Neural progenitor cell (in vitro differentiated cells): Measurements from ENCODE around the gene EN2.
A peak's percentile ranks its signal among the peaks of the same experiment; 100 is the strongest.

ENCODE experiments used
- EZH2 ChIP-seq: fragments of 200-600 bp; sonication (generic); IDR thresholded peaks from 2 replicates; pipeline ENCODE4 v1.6.1; 2017; ENCODE audit warnings: antibody characterized with exemption, mild to moderate bottlenecking, moderate library complexity
- EZH2phosphoT487 ChIP-seq: fragments of 200-600 bp; sonication (generic); IDR thresholded peaks from 2 replicates; pipeline ENCODE4 v1.6.1; 2017; ENCODE audit warnings: antibody characterized with exemption
- TF ChIP-seq, protein P1 (sequence below): fragments of 200-600 bp; sonication (generic); IDR thresholded peaks from 2 replicates; pipeline ENCODE4 v1.5.1; 2017; ENCODE audit warnings: antibody characterized with exemption, mild to moderate bottlenecking

DNA sequence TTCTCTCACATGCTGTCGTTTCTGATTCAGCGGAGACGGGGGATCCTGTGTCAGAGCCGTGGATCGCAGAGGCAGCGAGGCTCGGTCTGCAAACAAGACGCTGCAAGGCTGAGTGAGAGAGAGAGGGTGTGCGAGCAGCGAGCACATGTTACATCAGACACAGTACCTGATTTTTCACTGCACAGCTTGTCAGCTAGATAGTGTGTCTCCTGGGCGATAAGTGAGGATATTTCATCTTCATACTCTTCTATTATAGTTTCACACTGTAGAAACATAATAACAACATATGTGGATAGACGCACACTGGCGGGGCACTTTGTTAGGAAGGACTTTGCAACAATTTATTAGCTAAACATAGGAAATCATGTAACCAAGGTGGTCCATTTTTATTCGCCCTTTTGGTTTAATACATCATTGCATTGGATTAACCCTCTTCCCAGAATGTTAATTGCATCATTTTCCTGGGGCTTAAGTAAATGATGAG lies 49.0 kb downstream of the EN2 start:
- TF ChIP-seq, protein P1, sequence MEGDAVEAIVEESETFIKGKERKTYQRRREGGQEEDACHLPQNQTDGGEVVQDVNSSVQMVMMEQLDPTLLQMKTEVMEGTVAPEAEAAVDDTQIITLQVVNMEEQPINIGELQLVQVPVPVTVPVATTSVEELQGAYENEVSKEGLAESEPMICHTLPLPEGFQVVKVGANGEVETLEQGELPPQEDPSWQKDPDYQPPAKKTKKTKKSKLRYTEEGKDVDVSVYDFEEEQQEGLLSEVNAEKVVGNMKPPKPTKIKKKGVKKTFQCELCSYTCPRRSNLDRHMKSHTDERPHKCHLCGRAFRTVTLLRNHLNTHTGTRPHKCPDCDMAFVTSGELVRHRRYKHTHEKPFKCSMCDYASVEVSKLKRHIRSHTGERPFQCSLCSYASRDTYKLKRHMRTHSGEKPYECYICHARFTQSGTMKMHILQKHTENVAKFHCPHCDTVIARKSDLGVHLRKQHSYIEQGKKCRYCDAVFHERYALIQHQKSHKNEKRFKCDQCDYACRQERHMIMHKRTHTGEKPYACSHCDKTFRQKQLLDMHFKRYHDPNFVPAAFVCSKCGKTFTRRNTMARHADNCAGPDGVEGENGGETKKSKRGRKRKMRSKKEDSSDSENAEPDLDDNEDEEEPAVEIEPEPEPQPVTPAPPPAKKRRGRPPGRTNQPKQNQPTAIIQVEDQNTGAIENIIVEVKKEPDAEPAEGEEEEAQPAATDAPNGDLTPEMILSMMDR = no peak
- TF ChIP-seq EZH2phosphoT487 = no peak
- TF ChIP-seq EZH2 = peak; percentile 78
